Chondrocyte (in vitro differentiated cells): ENCODE measurements around the gene PHF1. TPM values are rescaled to one million over a fixed set of nuclear protein-coding genes. Genes with fewer than 3 reads are reported as not detected.

ENCODE experiments used
- DNase-seq: peaks from one replicate; pipeline ENCODE4 v3.0.0; 2021; ENCODE audit warnings: mixed read lengths, low spot score
- H3K27ac Mint-ChIP-seq: one replicate; pipeline ENCODE4 v1.8.0; 2021; ENCODE audit warnings: mild to moderate bottlenecking, moderate library complexity, mixed read lengths; ENCODE audit not compliant: unreplicated experiment
- H3K27me3 Mint-ChIP-seq: 2 replicates; pipeline ENCODE4 v1.8.0; 2021; ENCODE audit warnings: low read depth, mixed read lengths
- H3K36me3 Mint-ChIP-seq: 2 replicates; pipeline ENCODE4 v1.8.0; 2021; ENCODE audit warnings: low read depth, mixed read lengths
- H3K4me1 Mint-ChIP-seq: 2 replicates; pipeline ENCODE4 v1.8.0; 2021; ENCODE audit warnings: low read depth, mild to moderate bottlenecking, mixed read lengths
- H3K4me3 Mint-ChIP-seq: one replicate; pipeline ENCODE4 v1.8.0; 2021; ENCODE audit warnings: mild to moderate bottlenecking, moderate library complexity, mixed read lengths; ENCODE audit not compliant: unreplicated experiment
- H3K9me3 Mint-ChIP-seq: 2 replicates; pipeline ENCODE4 v1.8.0; 2021; ENCODE audit warnings: low read depth, mixed read lengths
- CTCF ChIP-seq: fragments of 200-600 bp; sonication (generic); IDR thresholded peaks from 2 replicates; pipeline ENCODE4 v1.5.0; 2021; ENCODE audit warnings: antibody characterized with exemption, mild to moderate bottlenecking, moderate library complexity
- total RNA-seq: library from RNA; stranded (reverse); gene quantifications from 3 replicates; pipeline ENCODE4 v1.2.1, GENCODE V29; 2021

The PHF1 gene
- total RNA-seq, 1 donor from 2014 or later = 43.2 TPM

DNA sequence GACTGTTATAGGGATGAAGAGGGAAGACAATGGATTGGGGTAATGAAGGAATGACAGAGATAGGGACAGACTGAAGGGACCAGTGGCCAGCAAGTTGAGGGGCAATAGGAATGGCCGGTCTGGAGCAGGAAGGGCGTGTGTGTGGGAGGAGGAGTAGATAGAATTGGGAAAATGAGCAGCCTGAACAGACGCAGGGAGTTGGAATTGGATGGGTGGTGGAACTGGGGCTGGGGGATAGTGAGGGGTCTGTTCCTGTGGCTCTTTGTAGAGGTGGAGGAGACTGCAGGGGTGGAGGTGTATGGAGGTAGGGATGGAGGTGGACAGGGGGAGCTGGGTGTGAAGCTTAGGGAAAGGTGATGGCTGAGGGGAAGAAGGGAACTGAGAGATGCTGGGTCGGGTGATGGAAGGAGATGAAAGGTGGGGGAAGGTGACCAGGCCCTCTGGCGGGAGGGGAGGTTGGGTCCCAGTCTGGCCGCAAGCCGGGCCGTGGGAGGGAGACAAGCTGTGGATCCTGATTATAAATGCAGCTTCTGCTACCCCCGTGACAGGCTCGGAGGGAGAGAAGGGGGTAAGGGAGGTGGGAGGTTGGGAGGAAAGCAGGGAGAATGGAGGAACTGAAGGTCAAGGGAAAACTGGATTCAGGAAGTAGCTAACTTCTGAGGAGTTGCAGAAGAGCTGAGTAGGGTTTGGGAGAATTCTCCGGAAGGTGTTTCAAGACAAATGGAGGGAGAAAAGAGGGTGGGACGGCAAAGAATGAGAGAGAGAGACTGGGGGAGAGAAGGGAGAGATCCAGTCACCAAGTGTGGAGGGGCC lies 14.2 kb downstream of the PHF1 start:
- DNase-seq = no peak
- peak overlapping the region; percentile 90 for H3K4me3 Mint-ChIP-seq
- H3K36me3 Mint-ChIP-seq = peaks cover 9% of the 10 kb centered on the region
- no peak for TF ChIP-seq CTCF
- no peaks in the 10 kb centered on the region for H3K9me3 Mint-ChIP-seq
- no peaks in the 10 kb centered on the region for H3K27me3 Mint-ChIP-seq
- H3K27ac Mint-ChIP-seq = peak overlapping the region; percentile 97
- H3K4me1 Mint-ChIP-seq = peaks cover 64% of the 10 kb centered on the region

DNA sequence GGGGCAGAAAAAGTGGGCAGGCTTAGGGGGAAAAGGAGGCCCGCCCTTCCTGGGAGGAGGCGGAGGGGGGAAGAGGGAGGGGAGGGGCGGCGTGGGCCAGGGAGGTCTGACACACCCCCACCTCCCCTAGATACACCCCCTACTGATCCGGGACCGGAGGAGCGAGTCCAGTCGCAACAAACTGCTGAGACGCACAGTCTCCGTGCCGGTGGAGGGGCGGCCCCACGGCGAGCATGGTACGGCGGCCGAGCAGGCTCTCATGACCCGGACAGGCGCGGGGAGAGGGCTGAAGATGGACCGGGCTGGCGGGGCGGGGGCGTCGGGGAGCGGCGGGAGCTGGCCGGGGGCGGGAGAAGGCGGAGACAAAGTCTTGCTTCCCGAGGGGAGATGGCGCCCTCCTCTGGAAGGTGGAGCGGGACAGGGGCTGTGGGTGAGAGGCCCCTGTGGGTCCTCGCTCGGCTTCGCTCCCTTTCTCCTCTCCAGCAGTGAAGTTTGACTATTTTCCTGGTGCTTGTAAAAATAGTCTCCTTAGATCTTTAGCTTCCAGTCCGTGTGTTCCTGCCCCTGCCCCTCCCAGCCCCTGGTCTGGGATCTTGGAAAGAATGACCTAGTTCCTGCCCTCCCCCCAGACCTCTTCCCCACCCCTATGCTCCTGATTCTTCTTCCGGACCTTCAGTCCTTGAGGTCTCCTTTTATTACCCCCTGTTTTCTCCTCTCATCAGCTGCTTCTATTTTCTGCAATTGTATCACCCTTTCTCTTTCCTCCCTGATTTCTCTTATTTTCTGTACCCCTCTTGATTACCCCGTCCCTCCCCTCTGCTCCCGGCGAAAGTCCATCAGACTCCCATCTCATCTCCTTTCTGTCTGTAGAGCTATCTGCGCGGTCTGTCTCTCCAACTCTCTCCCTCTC lies 15.1 kb downstream of the PHF1 start:
- DNase-seq = no peak
- Mint-ChIP-seq H3K27ac (peak overlapping the region; percentile 97), H3K9me3 (no peaks in the 10 kb centered on the region), H3K36me3 (peaks cover 9% of the 10 kb centered on the region), H3K27me3 (no peaks in the 10 kb centered on the region), H3K4me1 (peaks cover 68% of the 10 kb centered on the region), H3K4me3 (peak overlapping the region; percentile 90)
- peak; percentile 86 for TF ChIP-seq CTCF

GRCh38 chr6:33426590-33427511 lies 16.0 kb downstream of the PHF1 start:
- no peaks in the 10 kb centered on the region for H3K9me3 Mint-ChIP-seq
- peak overlapping the region; percentile 97 for H3K27ac Mint-ChIP-seq
- H3K27me3 Mint-ChIP-seq = no peaks in the 10 kb centered on the region
- H3K4me1 Mint-ChIP-seq = peaks cover 65% of the 10 kb centered on the region
- TF ChIP-seq CTCF = no peak
- DNase-seq = no peak
- peaks cover 9% of the 10 kb centered on the region for H3K36me3 Mint-ChIP-seq
- peak overlapping the region; percentile 90 for H3K4me3 Mint-ChIP-seq

DNA sequence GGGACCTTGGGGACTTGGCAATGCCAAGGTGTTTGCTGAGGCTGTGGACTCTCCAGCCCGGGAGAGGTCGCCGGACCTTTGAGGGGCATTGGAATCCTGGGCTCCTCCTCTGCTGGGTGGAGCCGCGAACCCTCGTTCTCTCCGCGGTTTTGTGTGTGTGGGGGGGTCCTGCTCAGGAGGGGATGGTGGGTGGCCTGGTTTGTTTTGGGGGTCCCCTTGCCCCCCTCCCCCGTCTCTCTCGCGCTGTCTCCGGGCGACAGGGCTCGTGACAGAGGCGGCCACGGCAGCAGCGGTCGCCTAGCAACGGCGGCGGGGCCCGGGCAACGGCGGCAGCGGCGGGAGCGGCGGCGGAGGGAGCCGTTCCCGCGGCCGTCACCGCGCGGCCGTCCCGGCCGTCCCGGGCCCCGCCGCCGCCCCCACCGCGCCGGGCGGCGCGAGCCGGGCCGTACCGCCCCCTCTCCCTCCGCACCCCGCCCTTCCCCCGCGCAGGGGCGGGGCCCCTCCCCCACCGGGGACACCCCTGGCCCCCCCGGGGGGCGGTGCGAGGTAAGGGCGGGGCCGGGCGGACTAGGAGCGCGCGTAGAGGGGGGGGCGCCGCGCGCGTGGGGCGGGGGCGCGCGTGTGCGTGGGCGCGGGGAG lies 16.9 kb downstream of the PHF1 start:
- Mint-ChIP-seq H3K4me3 (peak overlapping the region; percentile 90), H3K4me1 (peaks cover 70% of the 10 kb centered on the region)

More for the DNA sequence above, 16.9 kb downstream of the PHF1 start:
- peak overlapping the region; percentile 97 for H3K27ac Mint-ChIP-seq
- H3K9me3 Mint-ChIP-seq = no peaks in the 10 kb centered on the region
- TF ChIP-seq CTCF = peak; percentile 30
- no peak for DNase-seq
- H3K27me3 Mint-ChIP-seq = no peaks in the 10 kb centered on the region
- peaks cover 9% of the 10 kb centered on the region for H3K36me3 Mint-ChIP-seq
